ENCODE measurements around the gene IVD.
"Not testable (repeated sequence)": the region's sequence is repeated elsewhere in the genome, so short reads cannot be mapped to it uniquely, and the experiment has no call there.

Gene IVD

DNA sequence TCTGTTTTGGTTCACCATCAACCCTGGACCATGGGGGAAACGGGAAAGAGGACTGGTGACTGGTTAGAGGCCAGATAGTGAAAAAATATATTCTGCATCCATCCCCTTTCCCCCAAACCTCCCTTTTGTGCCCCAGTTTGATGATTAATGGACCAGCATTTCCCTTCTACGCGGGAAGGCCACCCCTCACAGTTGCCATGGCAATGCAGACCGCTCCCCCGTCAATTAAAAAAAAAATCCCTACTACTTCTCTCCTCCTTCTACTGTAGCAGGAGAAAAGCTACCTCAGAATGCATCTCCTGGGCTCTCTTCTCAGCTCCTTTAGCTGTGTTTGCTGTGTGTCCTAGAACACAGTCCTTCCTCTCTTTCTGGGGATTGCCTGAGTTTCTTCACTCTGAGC, 39.1 kb downstream of the IVD start:
- no peak overlapping the region for H3K4me3 ChIP-seq (ENCODE audit: low read length)
- no peak for TF ChIP-seq ZNF274 (IDR thresholded peaks at IDR 0.05; ENCODE audit: low read depth, low read length)

DNA sequence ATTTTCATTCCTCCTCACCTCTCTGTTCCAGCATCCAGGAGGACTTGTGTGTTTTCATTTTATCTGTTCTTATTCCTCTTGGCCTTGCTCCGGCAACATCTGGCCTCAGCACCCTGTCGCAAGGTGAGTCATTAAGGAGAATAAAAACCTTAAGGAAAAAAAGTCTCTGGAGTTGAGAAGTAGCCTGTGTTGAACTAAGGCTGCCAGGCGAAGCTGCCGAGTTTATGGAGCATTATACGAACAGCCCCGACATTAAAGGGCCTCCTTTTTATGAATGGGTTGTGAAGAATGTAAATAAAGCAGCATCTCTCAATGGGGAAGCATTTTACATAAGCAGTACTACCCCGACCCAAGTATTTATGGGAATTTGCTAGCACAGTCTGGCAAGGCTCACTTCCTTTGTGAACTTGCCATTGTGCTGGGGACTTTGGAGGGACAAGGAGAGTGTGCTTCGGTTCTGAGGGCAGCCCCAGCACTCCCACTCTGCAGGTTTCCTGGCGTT, 39.9 kb downstream of the IVD start:
- TF ChIP-seq ZNF274 (IDR thresholded peaks at IDR 0.05; ENCODE audit: low read depth, low read length), result no peak
- H3K4me3 ChIP-seq (ENCODE audit: low read length), result no peak overlapping the region

DNA sequence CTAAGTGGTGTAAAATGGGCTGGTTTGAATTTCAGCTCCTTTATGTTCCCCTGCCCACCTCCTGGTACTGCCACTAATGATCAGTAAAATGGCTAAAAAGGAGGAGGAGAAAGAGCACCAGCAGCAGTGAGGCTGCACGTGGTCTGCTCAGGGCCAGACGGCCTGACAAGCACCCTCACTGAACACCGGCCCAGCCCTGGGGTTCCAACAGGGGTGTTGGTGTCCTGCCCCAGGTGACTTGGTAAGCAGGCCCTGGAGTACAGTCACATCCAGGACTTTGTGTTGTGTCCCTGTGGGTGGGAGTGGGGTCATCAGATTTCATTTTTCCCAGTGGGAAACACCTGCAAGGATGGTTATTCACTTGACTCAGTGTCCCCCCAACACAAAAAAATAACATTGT, 40.5 kb downstream of the IVD start:
- no peak for TF ChIP-seq ZNF274 (IDR thresholded peaks at IDR 0.05; ENCODE audit: low read depth, low read length)
- no peak overlapping the region for H3K4me3 ChIP-seq (ENCODE audit: low read length)

DNA sequence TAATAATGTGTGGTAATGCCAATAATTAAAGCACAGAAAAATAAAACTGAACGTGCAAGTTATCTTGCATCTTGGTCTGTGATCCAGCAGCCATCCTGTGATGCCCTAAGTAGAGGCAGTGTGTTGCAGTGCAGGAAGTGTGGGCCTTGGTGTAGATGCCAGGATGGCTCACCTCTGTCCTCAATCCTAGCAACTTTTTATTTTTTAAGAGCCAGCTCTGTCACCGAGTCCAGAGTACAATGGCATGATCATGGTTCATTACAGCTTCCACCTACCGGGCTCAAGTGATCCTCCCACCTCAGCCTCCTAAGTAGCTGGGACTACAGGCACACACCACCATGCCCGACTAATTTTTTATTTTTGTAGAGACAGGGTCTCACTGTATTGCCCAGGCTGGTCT, 42.8 kb downstream of the IVD start:
- H3K4me3 ChIP-seq (ENCODE audit: low read length), result no peak overlapping the region
- TF ChIP-seq ZNF274 (IDR thresholded peaks at IDR 0.05; ENCODE audit: low read depth, low read length), result no peak

DNA sequence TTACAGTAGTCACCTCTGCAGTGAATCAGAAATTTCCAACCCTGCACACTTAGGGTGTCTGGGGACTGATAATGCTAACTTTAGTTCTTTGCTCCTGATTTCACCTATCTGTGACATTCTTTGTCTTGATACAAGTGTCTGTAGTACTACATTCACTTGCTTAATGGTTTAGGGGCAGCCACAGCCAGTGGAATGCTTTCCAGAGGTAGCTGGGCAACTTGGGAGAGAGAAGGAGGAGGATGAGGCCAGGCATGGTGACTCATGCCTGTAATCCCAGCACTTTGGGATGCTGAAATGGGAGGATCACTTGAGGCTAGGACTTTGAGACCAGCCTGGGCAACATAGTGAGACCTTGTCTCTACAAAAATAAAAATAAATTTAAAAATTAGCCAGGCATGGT, 43.7 kb downstream of the IVD start:
- no peak overlapping the region for H3K4me3 ChIP-seq (ENCODE audit: low read length)
- no peak for TF ChIP-seq ZNF274 (IDR thresholded peaks at IDR 0.05; ENCODE audit: low read depth, low read length)

DNA sequence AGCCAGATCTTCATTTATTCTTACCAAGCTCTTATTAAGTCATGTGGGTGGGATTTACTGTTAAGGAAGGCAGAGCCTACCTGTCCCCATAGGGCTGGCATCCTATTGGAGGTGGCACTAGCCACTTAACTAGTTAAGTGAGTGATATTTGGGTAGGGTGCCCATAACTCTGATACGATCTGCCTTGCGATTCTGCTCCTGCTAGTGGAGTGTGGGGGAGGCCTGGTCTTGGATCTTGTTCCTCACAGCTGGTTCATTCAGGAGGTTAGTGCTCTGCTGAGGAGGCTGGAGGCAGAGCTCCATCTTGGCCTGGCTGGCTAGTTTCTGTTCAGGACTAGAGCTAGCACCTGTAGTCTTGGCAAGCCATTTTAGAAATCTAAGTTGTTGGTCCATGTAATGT, 44.5 kb downstream of the IVD start:
- TF ChIP-seq ZNF274 (IDR thresholded peaks at IDR 0.05; ENCODE audit: low read depth, low read length), result no peak
- H3K4me3 ChIP-seq (ENCODE audit: low read length), result no peak overlapping the region

DNA sequence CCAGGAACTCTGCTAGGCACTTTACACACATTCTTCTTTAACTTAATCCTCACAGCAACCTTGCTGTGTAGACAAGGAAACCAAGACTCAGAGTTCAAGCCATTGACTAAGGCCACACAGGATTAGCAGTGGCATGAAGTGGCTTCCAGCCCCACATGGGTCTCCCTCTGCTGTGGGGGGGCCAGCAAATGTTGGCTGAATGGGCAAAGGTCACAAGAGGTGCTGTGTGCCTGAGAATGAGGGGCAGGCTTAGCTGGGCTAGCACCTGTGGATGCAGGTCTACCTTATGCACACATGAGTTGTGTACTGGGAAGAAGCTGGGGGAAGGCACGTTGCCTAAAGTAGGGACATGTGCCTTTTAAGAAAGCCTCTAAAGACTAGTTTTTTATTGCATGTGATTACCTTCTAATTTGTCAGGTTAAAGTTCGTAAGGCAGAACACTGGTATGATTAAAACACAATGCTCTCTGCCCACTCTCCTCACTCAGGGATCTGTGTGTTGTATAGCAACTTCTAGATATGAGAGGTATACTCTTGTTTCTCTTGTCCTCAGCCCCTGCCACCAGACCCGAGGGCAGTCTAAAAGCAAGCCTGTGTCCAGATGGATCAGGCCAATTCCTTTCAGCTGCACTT, 46.0 kb downstream of the IVD start:
- no peak overlapping the region for H3K4me3 ChIP-seq (ENCODE audit: low read length)
- no peak for TF ChIP-seq ZNF274 (IDR thresholded peaks at IDR 0.05; ENCODE audit: low read depth, low read length)

DNA sequence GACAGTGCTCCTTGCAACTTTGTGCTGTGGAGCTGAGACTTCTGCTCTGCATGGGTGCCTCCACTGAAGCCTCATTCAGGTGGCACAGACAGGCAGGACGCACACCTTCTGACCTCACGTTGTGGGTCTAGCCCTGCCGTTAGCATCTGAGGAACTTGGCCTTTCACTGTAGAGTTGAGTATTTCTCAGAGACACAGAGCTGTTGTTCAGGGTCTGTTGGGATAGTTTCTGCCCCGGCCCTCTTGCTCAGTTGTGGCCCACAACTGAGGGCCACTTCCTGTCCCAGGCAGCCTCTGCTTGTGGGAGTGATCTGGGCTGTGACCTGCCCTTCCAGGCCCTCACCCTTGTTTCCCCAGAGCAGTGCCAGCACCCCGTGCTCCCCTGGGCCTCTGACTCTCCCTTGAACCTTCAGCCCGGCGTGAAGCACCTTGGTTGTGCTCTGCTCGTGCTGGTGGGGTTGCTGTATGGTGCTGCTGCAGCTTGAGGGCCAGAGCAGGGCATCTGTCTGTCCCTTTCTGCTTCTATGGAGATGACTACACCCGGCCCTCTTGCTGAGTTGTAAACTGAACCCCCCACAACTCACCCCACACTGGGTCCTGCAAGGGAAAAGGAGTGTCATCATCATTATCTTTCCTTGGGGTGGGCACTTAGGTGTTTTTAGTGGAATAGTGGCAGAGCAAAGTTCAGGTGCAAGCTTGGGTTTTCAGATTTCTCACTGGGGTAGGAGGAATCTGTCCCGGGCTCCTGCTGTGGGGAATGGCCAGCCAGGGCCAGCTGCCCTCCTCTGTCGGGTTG, 46.9 kb downstream of the IVD start:
- H3K4me3 ChIP-seq (ENCODE audit: low read length), result no peak overlapping the region
- TF ChIP-seq ZNF274 (IDR thresholded peaks at IDR 0.05; ENCODE audit: low read depth, low read length), result no peak

GRCh38 chr15:40453941-40454340, 48.3 kb downstream of the IVD start:
- not testable (repeated sequence) for H3K4me3 ChIP-seq (ENCODE audit: low read length)

GRCh38 chr15:40454904-40455391, 49.4 kb downstream of the IVD start:
- no peak overlapping the region for H3K4me3 ChIP-seq (ENCODE audit: low read length)
- TF ChIP-seq ZNF274 (IDR thresholded peaks at IDR 0.05; ENCODE audit: low read depth, low read length), result no peak

DNA sequence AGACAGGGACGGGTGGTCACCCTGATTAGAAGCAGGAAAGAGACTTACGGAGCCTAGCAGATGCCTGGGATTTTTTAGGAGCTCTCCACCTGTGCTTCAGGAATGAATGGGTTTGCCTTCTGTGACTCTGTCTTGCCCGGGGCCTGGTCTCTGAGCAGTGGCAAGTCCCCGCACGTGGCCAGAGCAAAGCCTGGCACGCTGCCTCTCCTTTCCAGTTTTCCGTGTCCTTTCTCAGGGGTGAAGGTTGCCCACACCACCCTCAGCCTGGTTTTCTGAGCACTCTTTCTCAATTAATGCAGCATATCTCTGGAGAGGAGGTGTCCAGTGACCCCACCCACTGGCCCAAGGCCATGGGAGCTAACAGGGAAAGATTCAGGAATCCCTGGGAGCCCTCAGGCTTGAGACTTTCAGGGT, 50.7 kb downstream of the IVD start:
- TF ChIP-seq ZNF274 (IDR thresholded peaks at IDR 0.05; ENCODE audit: low read depth, low read length), result no peak
- no peak overlapping the region for H3K4me3 ChIP-seq (ENCODE audit: low read length)

- no peak for TF ChIP-seq ZNF274 (IDR thresholded peaks at IDR 0.05; ENCODE audit: low read depth, low read length)
- H3K4me3 ChIP-seq (ENCODE audit: low read length), result no peak overlapping the region
These were observed 51.1 kb downstream of the IVD start for GRCh38 chr15:40456738-40457137.

DNA sequence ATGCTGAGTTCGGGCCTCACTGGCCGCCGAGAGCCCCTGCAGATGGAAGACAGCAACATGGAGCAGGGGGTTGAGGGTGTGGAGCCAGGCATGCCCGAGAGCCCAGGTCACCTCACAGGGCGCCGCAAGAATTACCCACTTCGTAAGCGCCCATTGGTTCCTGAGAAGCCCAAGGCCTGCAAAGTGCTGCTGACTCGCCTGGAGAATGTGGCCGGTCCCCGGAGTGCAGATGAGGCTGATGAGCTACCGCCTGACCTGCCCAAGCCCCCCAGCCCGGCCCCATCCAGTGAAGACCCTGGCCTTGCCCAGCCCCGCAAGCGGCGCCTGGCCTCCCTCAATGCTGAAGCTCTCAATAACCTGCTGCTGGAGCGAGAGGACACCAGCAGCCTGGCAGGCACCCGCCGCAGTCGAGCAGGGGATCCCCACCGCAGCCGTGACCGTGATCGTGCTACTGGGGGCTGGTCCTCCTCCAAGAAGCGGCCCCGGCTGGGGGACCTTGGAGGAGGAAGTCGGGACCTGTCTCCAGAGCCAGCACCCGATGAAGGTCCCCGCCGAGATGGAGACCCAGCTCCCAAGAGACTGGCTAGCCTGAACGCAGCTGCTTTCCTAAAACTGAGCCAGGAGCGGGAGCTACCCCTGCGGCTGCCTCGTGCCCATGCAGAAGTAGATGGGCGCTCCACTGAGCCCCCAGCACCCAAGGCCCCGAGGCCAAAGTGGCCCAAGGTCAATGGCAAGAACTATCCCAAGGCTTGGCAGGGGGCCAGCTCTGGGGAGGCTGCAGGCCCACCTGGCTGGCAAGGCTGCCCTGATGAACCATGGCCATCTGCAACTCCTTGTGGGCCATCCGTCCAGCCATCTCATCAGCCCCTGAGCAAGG, 53.1 kb downstream of the IVD start:
- no peak for TF ChIP-seq ZNF274 (IDR thresholded peaks at IDR 0.05; ENCODE audit: low read depth, low read length)
- H3K4me3 ChIP-seq (ENCODE audit: low read length), result no peak overlapping the region

GRCh38 chr15:40459391-40460015, 53.9 kb downstream of the IVD start:
- TF ChIP-seq ZNF274 (IDR thresholded peaks at IDR 0.05; ENCODE audit: low read depth, low read length), result no peak

More at GRCh38 chr15:40459391-40460015, 53.9 kb downstream of the IVD start:
- H3K4me3 ChIP-seq (ENCODE audit: low read length), result no peak overlapping the region
